ENCODE measurements around the gene KREMEN1.

Gene KREMEN1

DNA sequence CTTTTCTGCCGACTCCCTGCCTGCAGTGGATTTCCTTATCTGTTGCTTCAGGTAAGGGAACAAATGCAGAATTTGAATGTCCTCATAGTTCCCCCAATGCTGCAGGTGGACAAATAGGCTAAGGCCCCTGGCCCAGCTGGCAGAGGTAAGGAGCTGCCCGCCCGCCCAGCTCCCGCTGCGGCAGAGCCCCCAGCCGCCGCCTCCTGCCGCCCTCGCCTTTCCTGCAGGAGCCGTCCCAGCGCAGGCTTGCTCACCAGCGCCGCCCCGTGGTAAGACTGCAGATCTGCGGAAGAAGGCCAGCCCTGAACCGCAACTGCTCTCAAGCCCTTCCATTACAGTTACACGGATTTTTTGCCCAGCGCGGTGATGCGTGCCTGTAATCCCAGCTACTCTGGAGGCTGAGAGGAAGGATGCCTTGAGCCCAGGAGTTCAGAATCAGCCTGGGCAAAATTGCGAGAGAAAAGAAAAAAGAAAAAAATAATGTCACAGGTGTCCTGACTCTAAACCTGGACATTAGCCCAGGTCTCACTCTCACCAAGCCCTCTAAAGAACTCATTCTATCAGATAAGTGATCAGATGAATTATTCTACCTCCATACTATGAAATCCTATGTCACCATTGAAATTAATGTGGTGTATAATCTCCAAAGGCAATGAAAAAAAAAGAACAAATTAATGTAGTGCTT is 81.7 kb downstream of the KREMEN1 start:
- peak; percentile 21 for FAIRE-seq

DNA sequence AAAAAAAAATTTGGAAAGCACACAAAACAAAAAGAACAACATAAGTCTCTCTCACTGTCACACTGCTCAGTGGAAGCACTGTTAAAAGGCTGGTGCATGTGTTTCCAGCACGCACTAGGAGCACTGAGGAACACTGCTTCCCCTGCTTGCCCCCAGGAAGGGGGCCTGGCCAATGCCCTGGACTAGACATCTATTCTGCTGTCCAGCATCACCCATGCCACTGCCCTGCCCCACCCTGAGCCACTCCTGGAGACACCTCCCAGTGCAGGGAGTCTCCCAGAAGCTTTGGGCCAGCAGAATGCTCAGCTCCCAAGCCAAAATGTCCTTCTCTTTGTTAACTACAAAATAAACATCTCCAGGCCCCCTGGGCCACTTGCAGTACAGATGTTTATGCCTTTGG is 83.1 kb downstream of the KREMEN1 start:
- FAIRE-seq, result no peak

DNA sequence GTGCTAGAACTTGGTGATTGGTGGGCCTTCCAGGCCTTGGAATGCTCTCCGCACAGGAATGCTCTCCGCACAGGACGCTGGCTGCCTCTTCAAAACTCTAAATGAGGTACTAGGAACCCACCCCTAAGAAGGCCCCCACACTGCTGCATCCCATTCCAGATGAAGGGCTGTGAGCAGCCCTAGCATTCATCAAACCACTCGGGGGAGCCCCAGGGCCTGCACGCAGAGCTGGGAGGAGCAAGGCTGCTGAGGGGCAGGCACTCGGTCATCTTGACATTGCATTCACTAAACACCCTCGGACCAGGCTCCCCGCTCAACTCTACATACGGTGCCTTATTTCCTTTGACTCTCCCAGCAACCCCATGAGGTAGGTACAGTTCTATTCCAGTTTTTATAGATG is 83.7 kb downstream of the KREMEN1 start:
- no peak for FAIRE-seq

DNA sequence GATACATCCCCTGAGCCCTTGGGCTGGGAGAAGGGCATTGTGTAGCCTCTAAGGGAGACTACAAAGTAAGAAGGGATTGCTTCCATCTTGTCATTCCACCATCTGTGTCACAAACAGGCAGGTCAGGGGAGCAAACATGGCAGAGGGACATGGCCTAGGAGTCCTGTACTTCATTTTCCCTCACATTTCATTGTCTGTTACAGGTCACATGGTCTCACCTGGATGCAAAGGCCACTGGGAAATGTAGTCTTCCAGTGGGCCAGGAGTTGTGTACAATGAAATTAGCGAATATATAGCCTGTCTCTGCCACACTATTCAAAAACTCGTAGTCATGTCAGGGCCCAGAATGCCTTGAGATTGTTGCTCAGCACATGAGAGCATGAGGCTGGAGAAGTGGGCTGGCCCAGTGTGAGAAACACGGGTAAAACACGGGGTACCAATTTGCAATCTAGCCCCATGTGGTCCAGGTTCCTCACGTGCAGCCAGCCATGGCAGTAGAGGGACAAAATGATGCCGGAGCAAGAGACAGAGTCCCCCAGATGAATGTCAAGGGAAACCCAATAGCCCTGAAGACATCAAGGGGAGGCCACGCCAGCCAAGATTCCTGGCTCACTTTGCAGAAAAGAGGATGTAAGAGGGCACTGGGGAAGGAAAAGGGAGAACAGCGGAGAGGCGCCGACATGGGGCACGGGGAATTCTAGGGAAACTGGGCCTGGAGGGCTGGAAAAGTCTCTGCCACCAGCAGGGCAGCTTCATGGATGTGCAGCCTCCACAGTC is 85.1 kb downstream of the KREMEN1 start:
- no peak for FAIRE-seq

DNA sequence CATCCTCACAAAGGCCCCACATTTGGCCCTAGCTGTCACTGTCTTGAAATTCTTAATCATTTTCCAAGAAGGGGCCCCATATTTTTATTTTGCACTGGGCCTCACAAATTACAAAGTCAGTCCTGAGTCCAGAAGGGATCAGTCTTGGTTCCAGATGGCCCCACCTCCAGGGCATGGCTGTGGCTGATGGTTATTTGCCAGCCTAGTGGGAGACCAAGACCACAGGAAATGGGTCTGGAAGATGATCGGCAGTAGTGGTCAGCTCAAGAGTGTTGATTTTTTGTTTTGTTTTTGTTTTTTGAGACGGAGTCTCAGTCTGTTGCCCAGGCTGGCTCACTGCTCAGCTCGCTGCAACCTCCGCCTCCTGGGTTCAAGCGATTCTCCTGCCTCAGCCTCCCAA is 85.7 kb downstream of the KREMEN1 start:
- FAIRE-seq, result no peak

DNA sequence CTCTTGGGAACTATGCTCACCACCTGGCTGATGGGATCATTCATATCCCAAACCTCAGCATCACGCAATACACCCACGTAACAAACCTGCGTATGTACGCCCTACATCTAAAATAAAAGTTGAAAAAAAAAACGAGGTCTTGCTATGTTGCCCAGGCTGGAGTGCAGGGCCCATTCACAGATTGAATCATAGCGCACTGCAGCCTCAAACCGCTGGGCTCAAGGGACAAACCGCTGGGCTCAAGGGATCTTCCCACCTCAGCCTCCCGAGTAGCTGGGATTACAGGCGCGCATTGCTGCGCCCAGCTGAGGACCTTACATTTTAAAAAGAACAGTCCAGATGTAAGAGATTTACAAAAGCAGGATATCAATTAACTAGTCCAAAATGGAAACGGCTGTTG is 91.0 kb downstream of the KREMEN1 start:
- FAIRE-seq, result no peak

DNA sequence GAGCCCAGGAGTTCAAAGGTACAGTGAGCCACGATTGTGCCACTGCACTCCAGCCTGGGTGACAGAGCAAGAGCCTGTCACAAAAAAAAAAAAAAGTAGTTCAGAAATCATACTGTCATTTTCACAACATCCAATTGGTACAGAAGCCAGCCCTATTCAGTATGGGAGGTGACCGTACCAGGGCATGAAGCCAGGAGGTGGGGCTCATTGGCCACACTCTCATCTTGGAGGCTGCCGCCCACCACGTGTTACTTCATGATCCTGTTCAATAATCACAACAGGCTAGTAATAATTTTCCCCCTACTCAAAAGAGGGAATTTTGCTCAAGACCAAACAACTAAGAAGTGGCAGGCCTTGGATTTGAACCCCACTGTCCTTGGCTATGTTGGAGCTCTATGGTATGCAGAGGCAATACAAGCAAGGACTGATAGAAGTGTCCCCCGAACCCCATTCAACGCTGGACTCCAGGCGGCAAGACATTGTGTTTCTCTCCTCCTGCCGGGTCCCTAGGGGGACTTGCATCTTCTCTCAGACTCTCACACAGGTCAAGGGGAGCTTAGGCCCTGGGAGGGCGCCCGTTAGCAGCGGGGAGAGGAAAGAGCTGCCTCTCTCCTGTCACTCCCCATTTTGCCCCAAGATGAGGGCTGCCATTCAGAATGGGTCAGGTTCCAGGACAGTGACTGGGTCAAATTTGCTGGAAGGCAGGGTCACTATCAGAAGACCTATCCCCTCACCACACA is 92.7 kb downstream of the KREMEN1 start:
- FAIRE-seq, result no peak

DNA sequence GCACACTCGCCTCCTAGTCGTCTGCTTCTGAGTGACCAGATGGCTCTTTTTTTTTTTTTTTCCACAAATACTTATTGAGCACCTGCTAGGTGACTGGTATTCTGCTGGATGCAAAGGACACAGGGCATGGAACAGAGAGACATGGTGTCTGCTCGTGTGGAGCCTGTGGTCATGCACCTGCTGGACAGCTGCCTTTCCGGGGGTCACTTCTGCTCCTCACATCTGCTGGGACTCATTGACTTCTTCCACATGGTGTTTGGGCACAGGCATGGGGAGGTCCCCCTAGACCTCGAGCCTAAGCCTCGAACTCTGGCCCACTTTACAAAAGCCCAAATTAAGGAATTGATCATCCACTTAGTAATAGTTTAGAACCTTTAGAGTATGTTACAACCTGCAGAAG is 93.3 kb downstream of the KREMEN1 start:
- no peak for FAIRE-seq

DNA sequence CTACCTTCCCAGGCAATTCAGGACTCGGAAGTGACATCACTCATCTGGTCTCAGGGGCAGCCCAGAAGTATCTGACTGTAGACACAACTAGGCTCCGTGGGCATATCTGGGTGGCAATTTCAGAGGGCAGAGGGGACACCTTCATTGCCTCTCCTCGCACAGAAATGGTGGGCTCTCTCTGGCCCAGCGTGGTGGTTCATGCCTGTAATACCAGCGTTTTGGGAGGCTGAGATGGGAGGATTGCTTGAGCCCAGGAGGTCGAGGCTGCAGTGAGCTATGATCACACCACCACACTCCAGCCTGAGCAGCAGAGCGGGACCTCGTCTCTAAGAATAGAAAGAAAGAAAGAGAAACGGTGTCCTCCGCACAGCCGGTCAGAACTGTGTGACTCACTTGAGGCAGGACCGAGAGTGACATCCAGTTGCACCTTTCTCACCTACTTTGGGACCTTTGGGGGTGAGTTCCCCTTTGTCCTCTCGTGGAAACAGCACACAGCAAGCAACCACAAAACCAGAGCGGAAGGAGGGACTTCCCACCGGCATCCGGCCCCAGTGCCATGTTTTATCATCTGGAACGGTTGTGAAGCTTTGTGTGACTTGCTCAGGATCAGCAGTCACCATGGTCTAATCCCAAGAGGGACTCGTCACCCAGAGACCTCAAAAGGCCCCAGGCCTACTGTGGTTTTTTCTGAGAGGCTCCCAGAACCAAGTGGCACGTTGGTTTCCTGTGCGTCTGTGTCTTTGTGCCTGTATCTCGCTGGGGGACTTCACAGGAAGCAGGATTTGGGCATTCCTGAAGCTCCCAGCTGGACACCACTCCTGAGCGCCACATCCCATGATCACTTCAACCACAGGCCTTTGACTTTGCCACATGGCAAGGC is 94.4 kb downstream of the KREMEN1 start:
- no peak for FAIRE-seq

DNA sequence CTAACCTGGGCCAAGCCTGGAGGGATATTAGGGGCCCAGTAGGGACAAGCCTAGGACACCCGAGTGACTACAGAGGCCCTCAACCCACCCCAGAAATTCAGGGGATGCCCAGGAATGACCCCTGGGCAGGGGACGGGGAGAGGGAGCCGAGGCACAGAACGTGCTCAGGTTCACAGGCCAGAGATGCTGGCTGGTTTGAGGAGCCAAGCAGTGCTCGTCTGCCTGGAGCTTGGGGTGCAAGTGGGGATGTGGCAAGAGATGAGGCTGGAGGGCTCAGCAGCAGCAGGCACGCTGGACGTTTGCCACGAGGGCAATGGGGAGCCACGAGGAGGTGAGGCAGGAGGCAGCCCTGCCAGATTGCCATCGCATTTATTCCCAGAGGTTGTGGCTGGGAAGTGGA is 98.9 kb downstream of the KREMEN1 start:
- no peak for FAIRE-seq

DNA sequence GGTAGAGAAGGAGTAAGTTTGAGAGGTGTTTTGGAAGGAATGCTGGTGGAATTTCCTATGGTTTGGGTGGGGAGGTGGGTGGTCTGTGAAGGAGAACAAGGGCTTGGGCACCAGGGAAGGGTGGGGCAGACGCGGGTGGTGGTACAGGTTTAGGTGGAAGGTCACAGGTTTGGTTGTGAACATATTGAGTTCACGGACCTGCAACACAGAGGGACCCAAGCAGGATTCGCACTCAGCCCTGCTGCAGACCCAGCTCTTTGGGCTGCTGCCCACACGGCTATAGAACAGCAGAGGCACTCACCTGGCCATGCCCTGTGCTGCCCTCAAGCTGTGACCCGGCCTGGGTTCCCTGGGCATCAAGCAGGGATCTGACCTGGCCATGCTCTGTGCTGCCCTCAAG is 99.4 kb downstream of the KREMEN1 start:
- FAIRE-seq, result no peak

DNA sequence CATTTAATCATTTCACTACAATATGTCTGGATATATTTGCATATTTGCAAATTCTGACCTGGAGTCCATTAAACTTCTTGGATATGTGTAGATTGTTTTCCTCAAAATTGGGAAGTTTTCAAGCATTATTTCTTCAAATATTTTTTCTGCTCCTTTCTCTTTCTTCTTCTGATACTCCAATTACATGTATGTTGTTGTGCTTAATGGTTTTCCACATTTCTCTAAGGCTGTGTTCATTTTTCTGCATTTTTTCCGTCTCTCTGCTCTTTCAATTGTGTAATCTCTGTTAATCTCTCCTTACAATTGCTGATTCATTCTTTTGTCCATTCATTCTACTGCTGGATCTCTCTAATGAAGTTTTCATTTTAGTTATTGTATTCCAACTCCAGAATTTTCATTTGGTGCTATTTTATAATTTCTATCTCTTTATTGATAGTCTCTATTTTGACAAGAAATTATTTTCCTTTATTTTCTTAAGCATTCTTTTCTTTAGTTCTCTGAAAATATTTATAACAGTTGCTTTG is 102.5 kb downstream of the KREMEN1 start:
- no peak for FAIRE-seq

DNA sequence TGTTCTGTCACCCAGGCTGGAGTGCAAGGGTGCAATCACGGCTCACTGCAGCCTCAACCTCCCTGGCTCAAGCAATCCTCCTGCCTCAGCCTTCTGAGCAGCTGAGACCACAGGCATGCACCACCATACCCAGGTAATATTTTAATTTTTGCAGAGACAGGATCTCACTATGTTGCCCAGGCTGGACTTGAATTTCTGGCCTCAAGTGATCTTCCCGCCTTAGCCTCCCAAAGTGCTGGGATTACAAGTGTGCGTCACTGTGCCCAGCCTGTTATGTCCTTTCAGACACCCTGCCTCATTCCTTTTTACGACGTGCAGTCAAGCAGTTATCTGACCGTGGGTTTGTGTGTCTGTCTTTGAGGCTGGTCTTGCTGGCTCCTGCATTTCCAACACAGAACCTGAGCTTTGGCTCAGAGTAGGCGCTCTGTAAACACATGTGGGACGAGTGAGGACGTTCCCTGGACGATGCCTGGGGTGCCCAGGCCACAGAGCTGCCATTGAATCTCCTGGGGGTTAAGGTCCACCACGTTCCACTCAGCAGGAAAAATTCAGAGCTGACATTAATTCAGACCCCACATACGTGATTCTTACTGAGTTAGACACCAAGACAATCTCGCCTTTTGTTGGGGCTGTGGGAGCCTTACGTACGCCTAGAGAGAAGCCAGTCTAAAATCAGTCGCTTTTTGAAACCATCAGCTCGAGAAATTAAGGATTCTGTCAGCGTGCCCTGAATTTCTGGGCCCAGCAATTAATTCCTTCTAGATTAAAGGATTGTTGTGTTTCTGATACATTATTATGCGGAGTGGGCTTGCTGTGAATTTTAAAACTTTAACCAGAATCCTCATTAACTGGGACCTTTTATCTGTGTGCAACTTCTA is 111.4 kb downstream of the KREMEN1 start:
- no peak for FAIRE-seq

DNA sequence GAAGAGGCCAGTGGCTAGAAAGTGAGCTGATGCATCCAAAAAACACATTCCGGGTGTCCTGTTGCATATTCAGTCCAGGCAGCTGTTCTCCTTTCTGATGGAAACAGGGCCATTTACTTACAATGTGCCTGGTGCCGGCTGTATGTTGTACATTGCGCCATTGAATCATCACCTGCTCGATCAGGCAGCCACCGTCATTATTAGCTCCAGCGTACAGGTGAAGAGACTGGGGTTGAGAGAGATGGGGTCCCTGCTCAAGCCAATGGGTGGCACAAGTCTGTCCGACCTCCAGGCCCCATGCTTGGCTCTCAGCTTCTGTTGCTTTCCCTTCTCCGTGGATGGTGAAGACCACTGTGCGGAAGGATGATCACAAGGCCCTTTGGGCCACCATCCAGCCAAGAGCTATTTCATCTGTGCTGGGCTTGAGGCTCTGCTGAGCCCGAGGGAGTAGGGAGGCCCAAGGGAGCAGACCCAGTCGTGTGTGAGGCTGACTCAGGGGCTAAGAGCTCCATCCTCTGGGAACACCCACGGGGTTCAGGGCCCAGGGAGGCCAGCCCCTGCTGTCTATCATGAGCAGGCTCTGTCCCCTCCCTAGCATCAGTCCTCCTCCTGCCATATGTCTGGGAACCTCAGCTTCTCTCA is 112.1 kb downstream of the KREMEN1 start:
- no peak for FAIRE-seq

DNA sequence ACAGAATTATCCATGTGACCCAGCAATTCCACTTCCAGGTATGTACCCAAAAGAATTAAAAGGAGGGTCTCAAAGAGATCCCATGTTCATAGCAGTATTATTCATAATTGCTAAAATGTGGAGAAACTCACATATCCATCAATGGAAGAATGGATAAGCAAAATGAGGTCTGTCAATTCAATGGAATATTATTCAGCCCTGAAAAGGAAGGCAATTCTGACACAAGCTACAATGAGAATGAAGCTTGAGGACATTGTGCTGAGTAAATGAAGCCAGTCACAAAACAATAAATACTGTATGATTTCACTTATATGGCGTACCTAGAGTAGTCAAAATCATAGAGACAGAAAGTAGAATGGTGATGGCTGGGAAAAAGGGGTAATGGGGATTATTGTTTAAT is 113.5 kb downstream of the KREMEN1 start:
- no peak for FAIRE-seq

DNA sequence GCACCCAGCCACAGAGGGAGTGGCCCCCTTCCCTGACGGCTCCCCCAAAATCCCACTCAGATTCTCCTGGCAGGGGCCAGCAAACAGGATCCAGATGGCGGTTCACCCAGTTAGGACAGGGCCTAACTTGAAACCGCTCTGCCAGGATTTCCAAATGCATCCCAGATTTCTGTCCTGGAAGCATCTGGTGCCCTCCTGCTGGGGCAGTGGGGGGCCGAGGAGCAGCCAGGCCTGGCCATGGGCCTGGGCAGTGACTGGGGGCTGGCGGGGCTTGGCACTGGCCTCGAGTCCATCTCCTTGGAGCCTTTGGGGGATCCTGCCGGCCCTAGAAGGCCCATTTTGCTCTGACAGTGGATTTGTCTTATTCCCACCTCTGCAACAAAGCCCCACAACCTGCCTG is 115.0 kb downstream of the KREMEN1 start:
- no peak for FAIRE-seq

DNA sequence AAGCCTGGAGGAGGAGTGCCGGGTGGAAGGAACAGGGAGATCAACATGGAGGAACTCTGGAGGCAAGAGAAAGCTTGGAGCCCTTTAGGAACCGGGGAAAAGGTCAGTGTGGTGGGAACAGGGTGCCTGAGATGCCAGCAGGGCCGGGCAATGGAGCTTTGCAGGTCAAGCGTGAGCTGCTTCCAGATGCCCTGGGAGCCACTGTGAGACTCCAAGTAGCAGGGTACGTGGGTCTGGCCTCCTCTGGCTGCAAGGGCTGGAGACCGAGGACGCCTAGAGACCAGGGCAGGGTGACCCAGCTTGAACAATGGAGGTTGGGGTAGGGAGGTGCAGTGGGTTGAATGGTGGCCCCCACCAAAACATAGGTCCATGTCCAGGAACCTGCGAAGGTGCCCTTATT is 117.2 kb downstream of the KREMEN1 start:
- no peak for FAIRE-seq

DNA sequence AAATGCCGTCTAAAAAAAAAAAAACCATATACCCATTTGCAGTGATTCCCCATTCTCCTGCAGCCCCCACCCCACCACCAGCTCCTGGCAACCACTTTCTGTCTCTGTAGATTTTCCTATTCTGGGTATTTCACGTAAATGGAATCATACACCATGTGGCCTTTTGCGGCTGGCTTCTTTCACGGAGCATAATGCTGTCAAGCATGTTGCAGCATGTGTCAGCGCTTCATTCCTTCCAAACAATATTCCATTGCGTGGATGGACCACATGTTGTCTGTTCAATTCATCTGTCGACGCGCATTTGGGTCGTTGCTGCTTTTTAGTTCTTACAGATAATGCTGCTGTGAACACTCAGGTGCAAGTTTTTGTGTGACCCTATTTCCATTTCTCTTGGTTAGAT is 118.1 kb downstream of the KREMEN1 start:
- FAIRE-seq, result no peak

DNA sequence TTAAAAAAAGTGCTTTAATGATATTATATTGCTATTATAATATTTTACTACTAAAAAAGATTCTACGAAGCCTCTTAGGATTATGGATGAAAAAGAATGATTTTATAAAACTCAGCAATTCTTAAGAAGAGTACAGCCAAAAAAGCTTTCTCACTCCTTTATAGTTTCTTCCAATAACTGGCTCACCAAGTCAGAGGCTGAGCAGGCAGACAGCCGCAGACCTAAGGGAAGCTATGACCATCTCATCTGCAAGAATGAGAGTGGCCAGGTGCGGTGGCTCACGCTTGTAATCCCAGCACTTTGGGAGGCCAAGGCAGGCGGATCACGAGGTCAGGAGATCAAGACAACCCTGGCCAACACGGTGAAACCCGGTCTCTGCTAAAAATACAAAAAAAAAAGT is 120.2 kb downstream of the KREMEN1 start:
- FAIRE-seq, result no peak

DNA sequence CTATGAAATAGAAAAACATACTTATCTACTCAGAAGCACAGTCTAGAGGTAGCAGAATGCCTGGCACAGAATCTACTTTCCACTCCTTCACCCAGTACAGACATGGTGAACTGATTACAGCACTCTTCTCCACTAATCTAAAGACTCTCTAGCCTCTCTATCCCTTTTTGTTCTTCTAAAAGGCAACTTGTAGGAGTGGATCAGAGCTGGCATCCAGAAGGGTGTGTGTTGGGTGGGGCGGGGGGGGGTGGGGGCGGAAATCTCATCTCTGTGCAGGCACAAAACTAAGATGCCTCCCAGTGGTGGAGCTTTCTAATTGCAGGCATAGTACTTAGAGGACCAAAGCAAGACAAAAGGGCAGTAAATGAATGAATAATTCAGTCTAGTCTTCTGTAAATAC is 121.3 kb downstream of the KREMEN1 start:
- FAIRE-seq, result no peak
